HL-60 (cell line): ENCODE data around the gene SPDYC.

Source experiments
- POLR2AphosphoS5 ChIP-seq: IDR thresholded peaks from 2 replicates; pipeline ENCODE4 v1.6.1; 2012; ENCODE audit warnings: low read depth
- TF ChIP-seq, protein P1 (sequence below): IDR thresholded peaks from 2 replicates; pipeline ENCODE4 v1.6.1; 2012; ENCODE audit warnings: low read depth; ENCODE audit not compliant: insufficient replicate concordance
- TF ChIP-seq, protein P2 (sequence below): IDR thresholded peaks from one replicate; pipeline ENCODE4 v1.5.1; 2011; ENCODE audit warnings: low read length, control low read depth, inconsistent platforms; ENCODE audit not compliant: insufficient read depth

- no peak for TF ChIP-seq POLR2AphosphoS5
- TF ChIP-seq, protein P1, sequence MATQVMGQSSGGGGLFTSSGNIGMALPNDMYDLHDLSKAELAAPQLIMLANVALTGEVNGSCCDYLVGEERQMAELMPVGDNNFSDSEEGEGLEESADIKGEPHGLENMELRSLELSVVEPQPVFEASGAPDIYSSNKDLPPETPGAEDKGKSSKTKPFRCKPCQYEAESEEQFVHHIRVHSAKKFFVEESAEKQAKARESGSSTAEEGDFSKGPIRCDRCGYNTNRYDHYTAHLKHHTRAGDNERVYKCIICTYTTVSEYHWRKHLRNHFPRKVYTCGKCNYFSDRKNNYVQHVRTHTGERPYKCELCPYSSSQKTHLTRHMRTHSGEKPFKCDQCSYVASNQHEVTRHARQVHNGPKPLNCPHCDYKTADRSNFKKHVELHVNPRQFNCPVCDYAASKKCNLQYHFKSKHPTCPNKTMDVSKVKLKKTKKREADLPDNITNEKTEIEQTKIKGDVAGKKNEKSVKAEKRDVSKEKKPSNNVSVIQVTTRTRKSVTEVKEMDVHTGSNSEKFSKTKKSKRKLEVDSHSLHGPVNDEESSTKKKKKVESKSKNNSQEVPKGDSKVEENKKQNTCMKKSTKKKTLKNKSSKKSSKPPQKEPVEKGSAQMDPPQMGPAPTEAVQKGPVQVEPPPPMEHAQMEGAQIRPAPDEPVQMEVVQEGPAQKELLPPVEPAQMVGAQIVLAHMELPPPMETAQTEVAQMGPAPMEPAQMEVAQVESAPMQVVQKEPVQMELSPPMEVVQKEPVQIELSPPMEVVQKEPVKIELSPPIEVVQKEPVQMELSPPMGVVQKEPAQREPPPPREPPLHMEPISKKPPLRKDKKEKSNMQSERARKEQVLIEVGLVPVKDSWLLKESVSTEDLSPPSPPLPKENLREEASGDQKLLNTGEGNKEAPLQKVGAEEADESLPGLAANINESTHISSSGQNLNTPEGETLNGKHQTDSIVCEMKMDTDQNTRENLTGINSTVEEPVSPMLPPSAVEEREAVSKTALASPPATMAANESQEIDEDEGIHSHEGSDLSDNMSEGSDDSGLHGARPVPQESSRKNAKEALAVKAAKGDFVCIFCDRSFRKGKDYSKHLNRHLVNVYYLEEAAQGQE = no peak
- TF ChIP-seq, protein P2, sequence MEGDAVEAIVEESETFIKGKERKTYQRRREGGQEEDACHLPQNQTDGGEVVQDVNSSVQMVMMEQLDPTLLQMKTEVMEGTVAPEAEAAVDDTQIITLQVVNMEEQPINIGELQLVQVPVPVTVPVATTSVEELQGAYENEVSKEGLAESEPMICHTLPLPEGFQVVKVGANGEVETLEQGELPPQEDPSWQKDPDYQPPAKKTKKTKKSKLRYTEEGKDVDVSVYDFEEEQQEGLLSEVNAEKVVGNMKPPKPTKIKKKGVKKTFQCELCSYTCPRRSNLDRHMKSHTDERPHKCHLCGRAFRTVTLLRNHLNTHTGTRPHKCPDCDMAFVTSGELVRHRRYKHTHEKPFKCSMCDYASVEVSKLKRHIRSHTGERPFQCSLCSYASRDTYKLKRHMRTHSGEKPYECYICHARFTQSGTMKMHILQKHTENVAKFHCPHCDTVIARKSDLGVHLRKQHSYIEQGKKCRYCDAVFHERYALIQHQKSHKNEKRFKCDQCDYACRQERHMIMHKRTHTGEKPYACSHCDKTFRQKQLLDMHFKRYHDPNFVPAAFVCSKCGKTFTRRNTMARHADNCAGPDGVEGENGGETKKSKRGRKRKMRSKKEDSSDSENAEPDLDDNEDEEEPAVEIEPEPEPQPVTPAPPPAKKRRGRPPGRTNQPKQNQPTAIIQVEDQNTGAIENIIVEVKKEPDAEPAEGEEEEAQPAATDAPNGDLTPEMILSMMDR = no peak
Observed at GRCh38 chr11:65156256-65156655, 13.8 kb upstream of the SPDYC start.
